H7 (cell line): Measurements from ENCODE around the gene ISM1. TPM values are rescaled to one million over a fixed set of nuclear protein-coding genes. Genes with fewer than 3 reads are reported as not detected.
A peak's percentile ranks its signal among the peaks of the same experiment; 100 is the strongest.

ENCODE experiments used
- DNase-seq: peaks from one replicate; pipeline ENCODE4 v3.0.0; 2012
- H3K27me3 ChIP-seq: 2 replicates; pipeline ENCODE4 v1.6.0; 2011; ENCODE audit warnings: mild to moderate bottlenecking, low read length; ENCODE audit not compliant: control insufficient read depth, insufficient read depth
- H3K36me3 ChIP-seq: replicated peaks from 2 replicates; pipeline ENCODE4 v1.5.1; 2011; ENCODE audit warnings: low read length; ENCODE audit not compliant: control insufficient read depth, insufficient read depth
- H3K4me3 ChIP-seq: 2 replicates; pipeline ENCODE4 v1.5.1; 2011; ENCODE audit warnings: low read depth, mild to moderate bottlenecking, control low read depth, low read length, moderate library complexity; ENCODE audit not compliant: insufficient read depth
- total RNA-seq: library from RNA; depleted of rRNA; stranded (reverse); fragments of >200 nt; shearing (Covaris generic); gene quantifications from 2 replicates; pipeline ENCODE4 v1.2.3, GENCODE V29; 2014; rRNA removed

ISM1 gene
- total RNA-seq = 0.63 TPM in 1 of 2 replicates, not detected in the other

DNA sequence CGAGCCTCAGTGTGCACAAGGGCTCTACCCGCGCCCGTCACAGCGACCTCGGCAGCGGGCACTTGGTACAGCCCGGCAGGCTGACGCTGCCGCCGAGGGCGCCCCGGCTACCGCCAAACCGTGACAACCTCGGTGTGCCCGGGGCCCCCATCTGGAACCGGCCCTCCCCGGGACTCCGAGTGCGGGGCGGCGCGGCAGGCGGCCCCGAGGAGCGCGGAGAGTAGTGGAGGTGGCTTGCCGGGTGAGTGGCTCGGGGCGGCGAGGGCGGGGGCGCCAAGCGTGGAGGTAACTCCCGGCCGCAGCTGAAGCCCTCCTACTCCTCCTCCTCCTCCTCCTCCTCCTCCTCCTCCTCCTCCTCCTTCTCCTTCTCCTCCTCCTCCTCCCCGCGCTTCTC lies at the start of gene ISM1:
Gene ISM1, plus strand, starts transcription at position 371 of the 394 bp plus-strand sequence. CDS start 503 bp downstream, outside the sequence.
- Histone ChIP-seq H3K27me3 (peaks cover 66% of the 10 kb centered on the region), H3K36me3 (no peaks in the 10 kb centered on the region), H3K4me3 (peak within 1 kb of the TSS; percentile 59)
- peak; percentile 69 for DNase-seq

GRCh38 chr20:13173201-13173600 lies 47.9 kb upstream of the ISM1 start:
- Histone ChIP-seq H3K36me3 (no peaks in the 10 kb centered on the region), H3K4me3 (no peak overlapping the region), H3K27me3 (no peaks in the 10 kb centered on the region)
- no peak for DNase-seq

DNA sequence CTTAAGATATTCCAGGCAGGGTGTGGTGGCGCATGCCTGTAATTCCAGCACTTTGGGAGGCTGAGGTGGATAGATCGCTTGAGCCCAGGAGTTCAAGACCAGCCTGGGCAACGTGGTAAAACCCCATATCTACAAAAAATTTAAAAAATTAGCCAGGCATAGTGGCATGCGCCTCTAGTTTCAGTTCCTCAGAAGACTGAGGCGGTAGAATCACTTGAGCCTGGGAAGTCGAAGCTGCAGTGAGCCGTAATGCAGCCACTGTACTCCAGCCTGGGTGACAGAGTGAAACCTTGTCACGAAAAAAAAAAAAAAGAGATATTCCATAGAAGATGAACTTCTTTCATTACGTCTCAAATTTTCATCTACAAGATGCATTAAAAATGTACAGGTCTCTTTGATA lies 46.7 kb upstream of the ISM1 start:
- no peak overlapping the region for H3K4me3 ChIP-seq
- no peak for DNase-seq
- no peaks in the 10 kb centered on the region for H3K27me3 ChIP-seq
- no peaks in the 10 kb centered on the region for H3K36me3 ChIP-seq

DNA sequence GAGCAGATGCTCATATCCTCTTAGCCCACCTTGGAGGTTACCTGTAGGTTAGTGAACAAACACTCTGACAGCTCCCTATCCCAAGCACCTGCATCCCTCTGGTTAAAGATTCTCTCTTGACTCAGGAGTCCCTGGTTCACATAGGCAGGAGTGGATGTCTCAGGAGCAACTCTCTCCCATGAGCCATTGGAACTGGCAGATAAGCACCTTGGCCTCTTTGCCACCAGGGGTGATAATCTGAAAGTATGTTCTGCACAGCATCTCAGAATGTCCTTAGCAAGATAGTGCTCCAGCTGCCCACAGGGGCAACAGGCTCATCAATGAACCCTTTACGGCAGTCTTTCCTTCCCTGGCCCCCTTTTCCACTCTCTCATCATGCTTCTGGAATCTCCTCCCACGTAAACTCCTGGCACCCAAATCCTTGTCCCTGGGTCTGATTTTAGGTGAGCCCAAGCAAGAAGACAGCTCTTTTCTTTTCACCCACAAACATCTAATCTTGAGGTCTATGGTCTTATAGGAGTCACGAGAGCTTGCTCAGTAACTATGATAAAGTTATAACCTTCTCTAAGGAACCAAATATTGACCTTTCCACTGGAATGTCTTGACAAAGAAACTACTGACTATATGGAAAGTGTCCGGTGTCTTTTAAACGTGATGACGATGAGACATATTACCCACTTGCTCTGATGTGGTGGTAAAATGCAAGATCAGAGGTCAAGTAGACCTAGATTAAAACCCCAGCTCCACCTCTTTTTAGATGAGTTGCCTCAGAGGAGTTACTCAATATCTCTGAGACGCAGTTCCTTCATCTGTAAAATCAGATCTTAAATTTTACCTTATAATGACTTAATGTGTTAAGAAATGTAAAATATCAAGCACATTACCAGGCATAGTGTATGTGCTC lies 39.8 kb upstream of the ISM1 start:
- DNase-seq = no peak
- H3K27me3 ChIP-seq = no peaks in the 10 kb centered on the region
- H3K4me3 ChIP-seq = no peak overlapping the region
- H3K36me3 ChIP-seq = no peaks in the 10 kb centered on the region

GRCh38 chr20:13183005-13183404 lies 38.1 kb upstream of the ISM1 start:
- Histone ChIP-seq H3K27me3 (no peaks in the 10 kb centered on the region), H3K36me3 (no peaks in the 10 kb centered on the region), H3K4me3 (no peak overlapping the region)
- no peak for DNase-seq

- H3K27me3 ChIP-seq = no peaks in the 10 kb centered on the region
- no peaks in the 10 kb centered on the region for H3K36me3 ChIP-seq
- no peak overlapping the region for H3K4me3 ChIP-seq
- peak; percentile 4 for DNase-seq
Measured at GRCh38 chr20:13186043-13186774, 34.9 kb upstream of the ISM1 start.

DNA sequence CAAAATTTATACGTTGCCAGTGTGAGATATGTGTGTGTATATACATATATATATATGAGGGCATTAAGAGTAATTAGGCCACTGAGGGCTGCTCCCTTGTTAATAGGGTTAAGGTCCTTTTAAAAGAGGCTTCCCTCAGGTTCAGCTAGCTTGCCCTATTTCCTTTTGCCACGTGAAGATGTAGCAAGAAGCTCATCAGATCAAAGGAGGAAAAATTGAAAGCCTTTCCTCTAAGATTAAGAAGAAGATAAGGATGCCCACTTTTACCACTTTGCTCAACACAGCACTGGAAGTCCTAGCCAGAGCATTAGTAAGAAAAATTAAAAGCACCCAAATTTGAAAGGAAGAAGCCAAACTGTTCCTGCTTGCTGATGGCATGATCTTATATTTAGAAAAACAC lies 33.2 kb upstream of the ISM1 start:
- no peaks in the 10 kb centered on the region for H3K27me3 ChIP-seq
- DNase-seq = no peak
- H3K4me3 ChIP-seq = no peak overlapping the region
- H3K36me3 ChIP-seq = no peaks in the 10 kb centered on the region

GRCh38 chr20:13199279-13199678 lies 21.8 kb upstream of the ISM1 start:
- H3K36me3 ChIP-seq = no peaks in the 10 kb centered on the region
- H3K4me3 ChIP-seq = no peak overlapping the region
- DNase-seq = no peak
- no peaks in the 10 kb centered on the region for H3K27me3 ChIP-seq

GRCh38 chr20:13200767-13201500 lies 20.1 kb upstream of the ISM1 start:
- Histone ChIP-seq H3K27me3 (no peaks in the 10 kb centered on the region), H3K36me3 (no peaks in the 10 kb centered on the region), H3K4me3 (no peak overlapping the region)
- DNase-seq = no peak

DNA sequence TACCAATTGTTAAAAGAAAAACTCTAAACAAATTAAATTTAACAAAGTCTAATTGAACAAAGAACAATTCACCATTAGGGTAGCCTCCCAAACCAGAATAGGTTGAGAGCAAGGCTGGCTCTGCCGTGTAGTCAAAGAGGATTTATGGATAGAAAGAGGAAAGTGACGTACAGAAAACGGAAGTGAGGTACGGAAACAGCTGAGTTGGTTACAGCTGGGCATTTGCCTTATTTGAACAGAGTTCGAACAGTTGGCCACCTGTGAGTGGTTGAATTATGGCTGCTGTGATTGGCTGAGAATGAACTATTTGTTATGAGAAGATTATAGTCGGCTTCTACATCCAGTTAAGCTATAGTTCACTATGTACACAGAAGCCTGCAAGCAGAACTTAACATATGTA lies 18.5 kb upstream of the ISM1 start:
- Histone ChIP-seq H3K27me3 (no peaks in the 10 kb centered on the region), H3K4me3 (no peak overlapping the region), H3K36me3 (no peaks in the 10 kb centered on the region)
- DNase-seq = no peak

GRCh38 chr20:13205425-13205824 lies 15.6 kb upstream of the ISM1 start:
- no peaks in the 10 kb centered on the region for H3K36me3 ChIP-seq
- H3K27me3 ChIP-seq = no peaks in the 10 kb centered on the region; the same call in 1 of the 2 replicates
- DNase-seq = no peak
- no peak overlapping the region for H3K4me3 ChIP-seq

DNA sequence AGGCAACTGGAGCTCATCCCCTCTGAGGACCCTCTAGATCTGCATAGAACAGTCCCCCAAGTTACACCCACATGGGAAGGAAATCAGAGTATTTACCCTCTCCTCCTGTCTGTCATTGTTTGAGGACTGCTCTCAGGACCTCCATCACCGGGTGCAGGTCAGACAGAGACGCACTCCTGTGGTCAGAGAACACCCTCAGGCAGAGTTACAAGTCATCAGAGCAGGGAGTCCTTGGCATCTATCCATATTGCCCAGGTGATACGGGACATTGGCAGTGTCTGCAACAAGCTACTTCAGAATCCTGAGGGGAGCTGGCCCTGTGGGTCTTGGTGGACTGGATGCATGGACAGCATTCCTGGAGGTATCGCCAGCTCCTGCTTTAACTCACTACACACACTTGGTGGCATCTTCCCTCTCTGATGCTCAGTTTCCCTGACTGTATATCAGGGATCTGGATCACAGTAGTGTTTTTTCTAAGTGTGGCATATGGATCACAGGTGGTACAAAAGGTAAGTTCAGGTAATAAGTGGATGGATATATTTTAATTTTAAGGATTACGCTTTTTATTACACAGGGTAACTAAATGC lies 15.1 kb upstream of the ISM1 start:
- Histone ChIP-seq H3K4me3 (no peak overlapping the region), H3K36me3 (no peaks in the 10 kb centered on the region), H3K27me3 (no peaks in the 10 kb centered on the region; the same call in 1 of the 2 replicates)
- DNase-seq = no peak

DNA sequence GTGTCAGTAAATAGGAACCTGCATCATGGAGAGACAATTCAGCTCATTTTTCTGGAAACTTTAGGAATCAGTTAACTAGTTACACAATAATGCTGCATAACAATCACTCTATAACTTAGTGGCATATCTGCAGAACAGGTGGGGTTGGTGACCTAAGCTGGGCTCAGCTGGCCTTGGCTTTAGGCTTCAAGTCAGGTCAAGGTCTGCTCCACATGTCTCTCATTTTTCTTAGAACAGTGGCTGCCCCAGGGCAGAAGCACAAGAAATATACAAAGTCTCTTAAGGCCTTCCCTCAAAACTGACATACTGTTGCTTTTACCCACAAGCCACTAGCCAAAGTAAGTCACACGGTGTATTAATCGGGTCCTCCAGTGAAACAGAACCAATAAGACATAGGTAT lies 14.1 kb upstream of the ISM1 start:
- no peak for DNase-seq
- Histone ChIP-seq H3K4me3 (no peak overlapping the region), H3K27me3 (no peaks in the 10 kb centered on the region; the same call in 1 of the 2 replicates), H3K36me3 (no peaks in the 10 kb centered on the region)

GRCh38 chr20:13211956-13212618 lies 9.0 kb upstream of the ISM1 start:
- Histone ChIP-seq H3K36me3 (no peaks in the 10 kb centered on the region), H3K27me3 (peaks cover 8% of the 10 kb centered on the region), H3K4me3 (no peak overlapping the region)
- no peak for DNase-seq
